Left ventricle myocardium inferior (tissue), 1 donor: Measurements from ENCODE around the gene TBX18. TPM values are rescaled to one million over a fixed set of nuclear protein-coding genes. Genes with fewer than 3 reads are reported as not detected.

Experiments
- DNase-seq: peaks from one replicate; pipeline ENCODE4 v3.0.0-alpha.2; 2020
- H3K27ac ChIP-seq: fragments of 200-600 bp; replicated peaks from 2 replicates; pipeline ENCODE4 v1.8.0; 2021
- H3K27me3 ChIP-seq: fragments of 200-600 bp; 2 replicates; pipeline ENCODE4 v1.8.0; 2021; ENCODE audit warnings: low read depth
- H3K36me3 ChIP-seq: fragments of 200-600 bp; 2 replicates; pipeline ENCODE4 v1.8.0; 2021
- H3K4me1 ChIP-seq: fragments of 200-600 bp; 2 replicates; pipeline ENCODE4 v1.8.0; 2021
- H3K4me3 ChIP-seq: fragments of 200-600 bp; 2 replicates; pipeline ENCODE4 v1.8.0; 2021; ENCODE audit warnings: mild to moderate bottlenecking, moderate library complexity
- H3K9me3 ChIP-seq: fragments of 200-600 bp; replicated peaks from 2 replicates; pipeline ENCODE4 v1.8.0; 2021
- CTCF ChIP-seq: fragments of 200-600 bp; IDR thresholded peaks from 2 replicates; pipeline ENCODE4 v1.8.0; 2021; ENCODE audit warnings: antibody characterized with exemption, mild to moderate bottlenecking, borderline replicate concordance
- intact Hi-C: fragments of 100-400 bp; cut with micrococcal nuclease; formaldehyde crosslinking; loops from one replicate; pipeline ENCODE4 v1.11.0; 2022
- total RNA-seq: library from RNA; stranded (reverse); fragmentation: NEBNext Ultra II Directional; extraction: Animal tissue kit (Norgen Biotek cat#: 25700); gene quantifications from one replicate; pipeline ENCODE4 v1.2.1, GENCODE V29; 2021
- donor health status: DM: no; HTN: yes; CAD: no; lungs with severe emphysema.

TBX18 gene
- total RNA-seq, 1 donor from 2014 or later, result 3.5 TPM

- Histone ChIP-seq H3K4me3 (peak overlapping the region; percentile 3), H3K9me3 (no peaks in the 10 kb centered on the region), H3K4me1 (peaks cover 22% of the 10 kb centered on the region), H3K27me3 (peaks cover 100% of the 10 kb centered on the region), H3K36me3 (no peaks in the 10 kb centered on the region), H3K27ac (peak overlapping the region; percentile 22)
- intact Hi-C loops, result no loop called here
- no peak for TF ChIP-seq CTCF
- DNase-seq, result no peak
Observed at GRCh38 chr6:84770521-84770920, 6.1 kb upstream of the TBX18 start.

- Histone ChIP-seq H3K27ac (peak overlapping the region; percentile 89), H3K27me3 (peaks cover 100% of the 10 kb centered on the region), H3K9me3 (no peaks in the 10 kb centered on the region), H3K36me3 (no peaks in the 10 kb centered on the region), H3K4me1 (peaks cover 23% of the 10 kb centered on the region), H3K4me3 (peak overlapping the region; percentile 51)
- intact Hi-C loops, result no loop called here
- TF ChIP-seq CTCF, result no peak
- DNase-seq, result no peak
Observed at GRCh38 chr6:84769306-84769705, 4.9 kb upstream of the TBX18 start.

GRCh38 chr6:84768442-84769174 is 4.2 kb upstream of the TBX18 start:
- intact Hi-C loops, result no loop called here
- TF ChIP-seq CTCF, result no peak
- Histone ChIP-seq H3K27ac (peak overlapping the region; percentile 89), H3K36me3 (no peaks in the 10 kb centered on the region), H3K4me1 (peaks cover 23% of the 10 kb centered on the region), H3K4me3 (peak overlapping the region; percentile 51), H3K9me3 (no peaks in the 10 kb centered on the region), H3K27me3 (peaks cover 100% of the 10 kb centered on the region)
- no peak for DNase-seq

GRCh38 chr6:84767526-84768201 is 3.3 kb upstream of the TBX18 start:
- Histone ChIP-seq H3K36me3 (no peaks in the 10 kb centered on the region), H3K27ac (peak overlapping the region; percentile 89), H3K4me1 (peaks cover 22% of the 10 kb centered on the region), H3K27me3 (peaks cover 100% of the 10 kb centered on the region), H3K9me3 (no peaks in the 10 kb centered on the region), H3K4me3 (peak overlapping the region; percentile 51)
- intact Hi-C loops, result no loop called here
- no peak for TF ChIP-seq CTCF
- no peak for DNase-seq

GRCh38 chr6:84766799-84767525 is 2.6 kb upstream of the TBX18 start:
- DNase-seq, result no peak
- H3K36me3 ChIP-seq, result no peaks in the 10 kb centered on the region
- peaks cover 100% of the 10 kb centered on the region for H3K27me3 ChIP-seq
- TF ChIP-seq CTCF, result no peak
- intact Hi-C loops, result no loop called here
- peaks cover 22% of the 10 kb centered on the region for H3K4me1 ChIP-seq
- peak overlapping the region; percentile 89 for H3K27ac ChIP-seq
- no peaks in the 10 kb centered on the region for H3K9me3 ChIP-seq
- peak overlapping the region; percentile 38 for H3K4me3 ChIP-seq
